Fibroblast of lung (primary cell): ENCODE data around the gene PDE10A. TPM values are rescaled to one million over a fixed set of nuclear protein-coding genes. Genes with fewer than 3 reads are reported as not detected.
"Not testable (repeated sequence)": the region's sequence is repeated elsewhere in the genome, so short reads cannot be mapped to it uniquely, and the experiment has no call there.

Source experiments
- DNase-seq, 2 donors: peaks; one replicate each; pipeline versions ENCODE4 v3.0.0 to v3.0.0-alpha.2; 2010; ENCODE audit warnings: low read depth in 2 of 2
- H2AFZ ChIP-seq: 2 replicates; pipeline ENCODE4 v1.5.1; 2012; ENCODE audit warnings: low read length, control low read depth, inconsistent platforms
- H3K27ac ChIP-seq: 2 replicates; pipeline ENCODE4 v1.5.1; 2011; ENCODE audit warnings: low read length, control low read depth; ENCODE audit not compliant: insufficient read depth
- H3K27me3 ChIP-seq: 2 replicates; pipeline ENCODE4 v1.5.1; 2011; ENCODE audit warnings: mild to moderate bottlenecking, low read length; ENCODE audit not compliant: control insufficient read depth, insufficient read depth
- H3K36me3 ChIP-seq: 2 replicates; pipeline ENCODE4 v1.5.1; 2011; ENCODE audit warnings: low read length; ENCODE audit not compliant: control insufficient read depth, insufficient read depth
- H3K4me1 ChIP-seq: 2 replicates; pipeline ENCODE4 v1.5.1; 2011; ENCODE audit warnings: low read length; ENCODE audit not compliant: control insufficient read depth, insufficient read depth; ENCODE audit errors: extremely low read depth
- H3K4me2 ChIP-seq: 2 replicates; pipeline ENCODE4 v1.5.1; 2011; ENCODE audit warnings: low read length, control low read depth; ENCODE audit not compliant: insufficient read depth; ENCODE audit errors: extremely low read depth
- H3K4me3 ChIP-seq, 4 experiments: fragments of 200-600 bp in 1 of 4; sonication (generic) in 1 of 4; replicated peaks in 1 of 4; 2 replicates each; pipeline ENCODE4 v1.5.1; 2011 to 2016; ENCODE audit warnings: low read length in 4 of 4, low read depth in 3 of 4, mild to moderate bottlenecking in 3 of 4, control low read depth in 2 of 4, inconsistent platforms in 1 of 4, mixed read lengths in 1 of 4; ENCODE audit not compliant: insufficient read depth in 1 of 4; ENCODE audit errors: control extremely low read depth in 1 of 4
- H3K79me2 ChIP-seq: 2 replicates; pipeline ENCODE4 v1.5.1; 2012; ENCODE audit warnings: mild to moderate bottlenecking, low read length, inconsistent platforms; ENCODE audit not compliant: control insufficient read depth, insufficient read depth
- H3K9ac ChIP-seq: 2 replicates; pipeline ENCODE4 v1.5.1; 2011; ENCODE audit warnings: mild to moderate bottlenecking, low read length, control low read depth; ENCODE audit not compliant: insufficient read depth
- H3K9me3 ChIP-seq: 2 replicates; pipeline ENCODE4 v1.5.1; 2012; ENCODE audit warnings: low read depth, low read length; ENCODE audit not compliant: control insufficient read depth, insufficient read depth
- H4K20me1 ChIP-seq: 2 replicates; pipeline ENCODE4 v1.5.1; 2011; ENCODE audit warnings: low read length; ENCODE audit not compliant: control insufficient read depth, insufficient read depth; ENCODE audit errors: extremely low read depth
- CTCF ChIP-seq, 2 donors: IDR thresholded peaks in 1 of 2; conservative IDR thresholded peaks in 1 of 2; 1 replicate in 1 of 2; 2 replicates in 1 of 2; pipeline ENCODE4 v1.5.1; 2011 to 2012; ENCODE audit warnings: low read length in 2 of 2, control low read depth in 1 of 2, inconsistent platforms in 1 of 2, low read depth in 1 of 2, mild to moderate bottlenecking in 1 of 2
- EZH2 ChIP-seq: IDR thresholded peaks from 2 replicates; pipeline ENCODE4 v1.5.1; 2012; ENCODE audit warnings: low read length, control low read depth, mild to moderate bottlenecking; ENCODE audit errors: missing control alignments
- polyA plus RNA-seq, 2 donors: library from polyadenylated mRNA; depleted of rRNA in 1 of 2; stranded (reverse) in 1 of 2; unstranded in 1 of 2; fragments of >200 nt; gene quantifications; 2 replicates each; pipeline ENCODE4 v1.2.1, GENCODE V29; 2011 to 2012; ENCODE audit warnings: missing spikeins in 1 of 2
- total RNA-seq: library from RNA; depleted of rRNA; stranded (reverse); fragments of >200 nt; gene quantifications from 2 replicates; pipeline ENCODE4 v1.2.1, GENCODE V29; 2014

Gene PDE10A
- total and polyA plus RNA-seq, 2 donors (not counting 1 experiment from before 2014, with no cell fraction given), result under 0.01 to 0.19 TPM

GRCh38 chr6:165557674-165558073, 105.4 kb downstream of the PDE10A start:
- Histone ChIP-seq H2AFZ (no peak overlapping the region), H3K79me2 (no peaks in the 10 kb centered on the region)

DNA sequence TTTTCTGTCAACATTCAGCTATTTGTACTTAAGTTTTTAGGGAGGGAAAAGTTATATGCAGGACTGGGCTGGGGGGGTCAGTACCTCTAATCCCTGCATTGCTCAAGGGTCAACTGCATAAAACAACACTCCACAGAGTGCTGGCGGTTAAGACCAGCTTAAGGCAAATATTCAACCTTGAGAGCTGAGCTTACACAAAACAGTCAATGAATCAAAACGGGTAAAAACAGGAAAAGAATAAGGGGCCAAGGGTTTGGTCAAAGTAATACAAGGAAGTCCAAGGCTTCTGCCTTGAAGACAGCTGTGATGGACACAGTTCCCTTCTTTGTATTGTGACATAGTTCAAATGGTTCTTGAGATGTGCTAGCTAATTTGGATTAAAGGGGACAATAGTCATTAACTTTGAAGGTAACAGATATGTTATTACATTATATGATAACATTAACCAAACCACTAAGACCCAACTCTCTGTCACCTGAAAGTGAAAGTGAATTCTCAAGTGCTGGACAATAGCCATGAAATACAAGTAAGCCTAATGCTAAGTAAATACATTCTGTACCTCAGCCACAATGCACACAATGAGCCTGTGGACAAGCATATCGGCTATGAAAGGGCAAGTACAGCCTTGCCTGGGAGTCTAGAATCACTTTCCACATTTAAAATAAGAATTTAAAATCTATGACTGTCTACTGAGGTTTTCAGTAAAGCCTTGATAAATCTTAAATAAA, 106.8 kb downstream of the PDE10A start:
- Histone ChIP-seq H3K27ac (no peak overlapping the region), H3K9ac (no peak overlapping the region), H3K27me3 (no peaks in the 10 kb centered on the region), H3K4me1 (no peaks in the 10 kb centered on the region), H3K9me3 (no peaks in the 10 kb centered on the region), H3K4me3 (no peak overlapping the region), H3K79me2 (no peaks in the 10 kb centered on the region), H3K36me3 (no peaks in the 10 kb centered on the region), H4K20me1 (no peaks in the 10 kb centered on the region), H3K4me2 (no peak overlapping the region), H2AFZ (no peak overlapping the region)
- no peak for TF ChIP-seq EZH2
- DNase-seq, result peak in 1 of 2 donors; percentile 17

More at GRCh38 chr6:165557674-165558073, 105.4 kb downstream of the PDE10A start:
- no peaks in the 10 kb centered on the region for H4K20me1 ChIP-seq
- H3K27ac ChIP-seq, result no peak overlapping the region
- H3K9me3 ChIP-seq, result no peaks in the 10 kb centered on the region
- H3K4me1 ChIP-seq, result no peaks in the 10 kb centered on the region
- H3K9ac ChIP-seq, result no peak overlapping the region
- no peak for DNase-seq
- H3K4me2 ChIP-seq, result no peak overlapping the region
- no peaks in the 10 kb centered on the region for H3K27me3 ChIP-seq
- no peaks in the 10 kb centered on the region for H3K36me3 ChIP-seq
- no peak overlapping the region for H3K4me3 ChIP-seq
- TF ChIP-seq EZH2 (no peak), CTCF (conservative IDR thresholded peaks at IDR 0.05 in 1 of 2, IDR thresholded peaks at IDR 0.05 in 1 of 2; ENCODE audit: low read depth in 1 of 2, low read length in 2 of 2) (no peak)

DNA sequence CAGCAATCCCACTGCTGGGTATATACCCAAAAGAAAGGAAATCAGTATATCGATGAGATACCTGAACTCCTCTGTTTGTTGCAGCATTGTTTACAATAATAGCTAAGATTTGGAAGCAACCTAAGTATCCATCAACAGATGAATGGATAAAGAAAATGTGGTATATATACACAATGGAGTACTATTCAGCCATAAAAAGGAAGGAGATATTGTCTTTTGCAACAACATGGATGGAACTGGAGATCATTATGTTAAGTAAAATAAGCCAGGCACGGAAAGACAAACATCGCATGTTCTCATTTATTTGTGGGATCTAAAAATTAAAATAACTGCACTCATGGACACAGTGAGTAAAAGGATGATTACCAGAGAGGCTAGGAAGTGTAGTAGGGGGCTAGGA, 108.4 kb downstream of the PDE10A start:
- not testable (repeated sequence) for H2AFZ ChIP-seq, DNase-seq, H3K27me3 ChIP-seq, H3K27ac ChIP-seq, H3K79me2 ChIP-seq, H3K9ac ChIP-seq, H3K36me3 ChIP-seq, H3K4me2 ChIP-seq, H3K9me3 ChIP-seq, H3K4me1 ChIP-seq, H3K4me3 ChIP-seq, H4K20me1 ChIP-seq

- no peaks in the 10 kb centered on the region for H3K79me2 ChIP-seq
Observed at GRCh38 chr6:165552248-165552736, 110.7 kb downstream of the PDE10A start.

More at GRCh38 chr6:165552248-165552736, 110.7 kb downstream of the PDE10A start:
- Histone ChIP-seq H4K20me1 (no peaks in the 10 kb centered on the region), H3K4me1 (no peaks in the 10 kb centered on the region), H3K27me3 (no peaks in the 10 kb centered on the region), H2AFZ (no peak overlapping the region), H3K9ac (no peak overlapping the region), H3K4me3 (no peak overlapping the region), H3K36me3 (no peaks in the 10 kb centered on the region), H3K4me2 (no peak overlapping the region), H3K27ac (no peak overlapping the region), H3K9me3 (no peaks in the 10 kb centered on the region)
- no peak for DNase-seq
- no peak for TF ChIP-seq EZH2
- TF ChIP-seq CTCF (conservative IDR thresholded peaks at IDR 0.05 in 1 of 2, IDR thresholded peaks at IDR 0.05 in 1 of 2; ENCODE audit: low read depth in 1 of 2, low read length in 2 of 2), result no peak
